HCEC 1CT (cell line): ENCODE data around the gene MRPL41.
A peak's percentile ranks its signal among the peaks of the same experiment; 100 is the strongest.
"Not testable (repeated sequence)": the region's sequence is repeated elsewhere in the genome, so short reads cannot be mapped to it uniquely, and the experiment has no call there.

Experiments
- DNase-seq: peaks from one replicate; pipeline ENCODE4 v3.0.0-alpha.2; 2017

MRPL41 gene

GRCh38 chr9:137522746-137523455, 28.8 kb upstream of the MRPL41 start:
- DNase-seq: no peak

- no peak for DNase-seq
Observed at GRCh38 chr9:137524161-137524980, 27.3 kb upstream of the MRPL41 start.

- DNase-seq: no peak
Observed at GRCh38 chr9:137524981-137525317, 26.7 kb upstream of the MRPL41 start.

- DNase-seq: no peak
Observed at GRCh38 chr9:137530331-137530730, 21.3 kb upstream of the MRPL41 start.

- no peak for DNase-seq
Observed at GRCh38 chr9:137531099-137531765, 20.4 kb upstream of the MRPL41 start.

- not testable (repeated sequence) for DNase-seq
Observed at GRCh38 chr9:137532891-137533468, 18.7 kb upstream of the MRPL41 start.

GRCh38 chr9:137534256-137535119, 17.2 kb upstream of the MRPL41 start:
- DNase-seq: peak; percentile 72

- no peak for DNase-seq
Observed at GRCh38 chr9:137535120-137535428, 16.6 kb upstream of the MRPL41 start.

GRCh38 chr9:137536594-137537131, 15.0 kb upstream of the MRPL41 start:
- not testable (repeated sequence) for DNase-seq

- no peak for DNase-seq
Observed at GRCh38 chr9:137538058-137538457, 13.6 kb upstream of the MRPL41 start.

GRCh38 chr9:137540536-137540935, 11.1 kb upstream of the MRPL41 start:
- no peak for DNase-seq

GRCh38 chr9:137542486-137542885, 9.2 kb upstream of the MRPL41 start:
- DNase-seq: no peak

GRCh38 chr9:137543237-137543963, 8.3 kb upstream of the MRPL41 start:
- no peak for DNase-seq

GRCh38 chr9:137544176-137544760, 7.4 kb upstream of the MRPL41 start:
- DNase-seq: peak; percentile 42

GRCh38 chr9:137545123-137545522, 6.6 kb upstream of the MRPL41 start:
- peak; percentile 44 for DNase-seq

- DNase-seq: no peak
Observed at GRCh38 chr9:137547687-137548543, 3.8 kb upstream of the MRPL41 start.

- DNase-seq: peak; percentile 53
Observed at GRCh38 chr9:137550231-137550621, 1.5 kb upstream of the MRPL41 start, which contains the start of gene PNPLA7. TSS of gene PNPLA7 (minus strand) at chr9:137550402. CDS start at chr9:137550197, 205 bp downstream.

GRCh38 chr9:137550958-137551263, 768 bp upstream of the MRPL41 start:
- not testable (repeated sequence) for DNase-seq

GRCh38 chr9:137552022-137552768, 516 bp downstream of the MRPL41 start:
- no peak for DNase-seq
